Lower leg skin (tissue), 3 donors: ENCODE results near the gene SARNP.

ENCODE experiments used
- CTCF ChIP-seq, 3 donors: fragments of 450-650 bp; IDR thresholded peaks; one replicate each; pipeline ENCODE4 v1.5.1; 2016; ENCODE audit warnings: antibody characterized with exemption in 3 of 3, mild to moderate bottlenecking in 3 of 3, moderate library complexity in 2 of 3
- POLR2A ChIP-seq, 2 donors: fragments of 450-650 bp; IDR thresholded peaks; one replicate each; pipeline ENCODE4 v1.6.1; 2016 to 2017; ENCODE audit warnings: antibody characterized with exemption in 2 of 2, mild to moderate bottlenecking in 1 of 2, moderate library complexity in 1 of 2

GRCh38 chr12:55757701-55758100 is 59.8 kb downstream of the SARNP start:
- TF ChIP-seq CTCF (IDR thresholded peaks at IDR 0.05), result no peak
- TF ChIP-seq POLR2A (IDR thresholded peaks at IDR 0.05), result no peak
